Suprapubic skin (tissue), 4 donors: ENCODE measurements around the gene NKX3-2. TPM values are rescaled to one million over a fixed set of nuclear protein-coding genes. Genes with fewer than 3 reads are reported as not detected.
"Not testable (repeated sequence)": the region's sequence is repeated elsewhere in the genome, so short reads cannot be mapped to it uniquely, and the experiment has no call there.

ENCODE experiments used
- DNase-seq, 2 donors: peaks; one replicate each; pipeline ENCODE4 v3.0.0-alpha.2; 2019; ENCODE audit warnings: low spot score in 2 of 2
- H3K27ac ChIP-seq: fragments of 200-600 bp; sonication (generic); one replicate; pipeline ENCODE4 v1.5.1; 2019
- H3K27me3 ChIP-seq: fragments of 200-600 bp; sonication (generic); one replicate; pipeline ENCODE4 v1.5.1; 2019
- H3K36me3 ChIP-seq: fragments of 200-600 bp; sonication (generic); one replicate; pipeline ENCODE4 v1.5.1; 2019
- H3K4me1 ChIP-seq: fragments of 200-600 bp; sonication (generic); one replicate; pipeline ENCODE4 v1.5.1; 2019
- H3K4me3 ChIP-seq: fragments of 200-600 bp; sonication (generic); one replicate; pipeline ENCODE4 v1.5.1; 2019; ENCODE audit warnings: mild to moderate bottlenecking
- H3K9me3 ChIP-seq: fragments of 200-600 bp; sonication (generic); one replicate; pipeline ENCODE4 v1.5.1; 2019
- EP300 ChIP-seq: sonication (generic); formaldehyde crosslinking; IDR thresholded peaks from one replicate; pipeline ENCODE4 v1.6.1; 2017; ENCODE audit warnings: antibody characterized with exemption
- POLR2A ChIP-seq, 2 donors: fragments of 450-650 bp; IDR thresholded peaks; one replicate each; pipeline ENCODE4 v1.6.1; 2017; ENCODE audit warnings: antibody characterized with exemption in 2 of 2, mild to moderate bottlenecking in 2 of 2, moderate library complexity in 2 of 2
- POLR2AphosphoS5 ChIP-seq, 3 donors: sonication (generic); formaldehyde crosslinking; IDR thresholded peaks; one replicate each; pipeline ENCODE4 v1.6.1; 2017; ENCODE audit warnings: antibody characterized with exemption in 3 of 3
- WGBS: methylation state at CpG from one replicate; pipeline ENCODE4 v1.1.5; 2018; 5-methylcytosine and 5-hydroxymethylcytosine counted together
- total RNA-seq, 4 donors: library from RNA; depleted of rRNA; stranded (reverse); fragments of >200 nt; gene quantifications; one replicate each; pipeline ENCODE4 v1.1.0, GENCODE V29; 2016
- TF ChIP-seq, protein P1 (sequence below), 2 donors: fragments of 200-600 bp in 1 of 2; fragments of 450-650 bp in 1 of 2; sonication (generic) in 1 of 2; IDR thresholded peaks; one replicate each; pipeline ENCODE4 v1.5.1; 2016 to 2019; ENCODE audit warnings: antibody characterized with exemption in 2 of 2, mild to moderate bottlenecking in 1 of 2, moderate library complexity in 1 of 2

NKX3-2 gene
- total RNA-seq, 4 donors from 2014 or later, result 0.24 to 0.26 TPM; not detected in 2

DNA sequence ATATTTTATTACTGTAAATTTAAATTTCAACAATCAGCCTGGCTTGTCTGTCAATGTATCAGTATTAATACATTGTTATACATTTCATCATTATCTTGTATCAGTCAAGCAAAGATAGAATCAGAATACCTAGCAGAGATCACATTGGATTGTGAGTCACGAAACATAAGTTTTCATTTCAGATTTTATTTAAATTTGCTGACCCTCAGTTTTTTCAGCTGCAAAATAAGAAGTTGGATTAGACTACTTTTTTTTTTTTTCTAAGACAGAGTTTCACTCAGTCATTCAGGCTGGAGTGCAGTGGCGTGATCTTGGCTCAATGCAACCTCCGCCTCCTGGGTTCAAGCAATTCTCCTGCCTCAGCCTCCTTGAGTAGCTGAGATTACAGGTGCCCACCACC is 33.4 kb upstream of the NKX3-2 start:
- no peaks in the 10 kb centered on the region for H3K4me1 ChIP-seq
- no peaks in the 10 kb centered on the region for H3K9me3 ChIP-seq
- H3K27me3 ChIP-seq, result no peaks in the 10 kb centered on the region
- 98% methylated on average over 3 of the region's 3 CpGs for WGBS
- H3K4me3 ChIP-seq, result no peak overlapping the region
- H3K36me3 ChIP-seq, result peaks cover 88% of the 10 kb centered on the region
- TF ChIP-seq EP300 (no peak), POLR2A (IDR thresholded peaks at IDR 0.05) (no peak), POLR2AphosphoS5 (IDR thresholded peaks at IDR 0.05) (no peak)
- TF ChIP-seq, protein P1, sequence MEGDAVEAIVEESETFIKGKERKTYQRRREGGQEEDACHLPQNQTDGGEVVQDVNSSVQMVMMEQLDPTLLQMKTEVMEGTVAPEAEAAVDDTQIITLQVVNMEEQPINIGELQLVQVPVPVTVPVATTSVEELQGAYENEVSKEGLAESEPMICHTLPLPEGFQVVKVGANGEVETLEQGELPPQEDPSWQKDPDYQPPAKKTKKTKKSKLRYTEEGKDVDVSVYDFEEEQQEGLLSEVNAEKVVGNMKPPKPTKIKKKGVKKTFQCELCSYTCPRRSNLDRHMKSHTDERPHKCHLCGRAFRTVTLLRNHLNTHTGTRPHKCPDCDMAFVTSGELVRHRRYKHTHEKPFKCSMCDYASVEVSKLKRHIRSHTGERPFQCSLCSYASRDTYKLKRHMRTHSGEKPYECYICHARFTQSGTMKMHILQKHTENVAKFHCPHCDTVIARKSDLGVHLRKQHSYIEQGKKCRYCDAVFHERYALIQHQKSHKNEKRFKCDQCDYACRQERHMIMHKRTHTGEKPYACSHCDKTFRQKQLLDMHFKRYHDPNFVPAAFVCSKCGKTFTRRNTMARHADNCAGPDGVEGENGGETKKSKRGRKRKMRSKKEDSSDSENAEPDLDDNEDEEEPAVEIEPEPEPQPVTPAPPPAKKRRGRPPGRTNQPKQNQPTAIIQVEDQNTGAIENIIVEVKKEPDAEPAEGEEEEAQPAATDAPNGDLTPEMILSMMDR (IDR thresholded peaks at IDR 0.05), result no peak
- no peak overlapping the region for H3K27ac ChIP-seq
- no peak for DNase-seq

DNA sequence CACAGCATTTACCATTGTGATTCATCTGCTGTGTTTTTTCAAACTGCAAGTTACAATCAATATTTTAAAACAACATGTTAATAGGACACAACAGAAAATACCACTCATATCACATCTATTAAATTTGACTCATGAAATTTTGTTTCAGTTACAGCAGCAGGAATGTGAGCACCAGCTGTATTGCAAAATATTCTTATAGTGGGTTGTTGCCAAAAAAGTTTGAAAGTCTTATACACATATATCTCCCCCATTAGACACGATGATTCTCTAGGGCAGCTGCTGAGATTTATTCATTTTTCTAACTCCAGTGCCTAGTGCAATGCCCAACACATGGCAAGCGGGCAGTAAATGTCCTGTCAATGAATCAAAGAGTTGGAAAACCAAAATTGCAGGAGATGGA is 26.6 kb upstream of the NKX3-2 start:
- no peak for DNase-seq
- H3K27me3 ChIP-seq, result no peaks in the 10 kb centered on the region
- H3K4me1 ChIP-seq, result no peaks in the 10 kb centered on the region
- peaks cover 84% of the 10 kb centered on the region for H3K36me3 ChIP-seq
- H3K27ac ChIP-seq, result no peak overlapping the region
- H3K9me3 ChIP-seq, result no peaks in the 10 kb centered on the region
- TF ChIP-seq POLR2AphosphoS5 (IDR thresholded peaks at IDR 0.05) (no peak), POLR2A (IDR thresholded peaks at IDR 0.05) (no peak), EP300 (no peak)
- 94% methylated on average over 2 of the region's 2 CpGs for WGBS
- H3K4me3 ChIP-seq, result no peak overlapping the region

DNA sequence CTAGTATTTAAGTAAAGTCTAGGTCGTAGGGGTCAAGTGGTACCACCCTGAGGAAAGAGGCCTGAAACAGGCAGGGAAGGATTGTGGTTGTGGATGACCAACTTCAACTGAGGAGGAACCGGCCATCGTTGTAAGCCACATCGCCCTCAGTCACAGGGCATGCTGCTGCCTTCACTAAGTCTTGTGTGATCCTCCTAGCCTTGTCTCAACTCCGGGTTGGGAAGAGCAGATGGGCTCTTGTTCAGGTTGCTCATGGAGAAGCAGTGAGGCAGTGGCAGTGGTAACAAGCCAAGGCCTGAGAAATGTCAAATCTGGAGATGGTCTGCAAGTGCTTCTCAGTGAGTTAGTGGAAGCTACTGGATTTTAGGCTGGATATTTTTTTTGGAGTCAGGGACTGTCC is 22.8 kb upstream of the NKX3-2 start:
- no peak overlapping the region for H3K27ac ChIP-seq
- peaks cover 47% of the 10 kb centered on the region for H3K36me3 ChIP-seq
- TF ChIP-seq, protein P1 (IDR thresholded peaks at IDR 0.05), result no peak
- TF ChIP-seq EP300 (no peak), POLR2AphosphoS5 (IDR thresholded peaks at IDR 0.05) (no peak), POLR2A (IDR thresholded peaks at IDR 0.05) (no peak)
- no peak for DNase-seq
- no peak overlapping the region for H3K4me3 ChIP-seq
- no peaks in the 10 kb centered on the region for H3K27me3 ChIP-seq
- no peaks in the 10 kb centered on the region for H3K4me1 ChIP-seq
- no peaks in the 10 kb centered on the region for H3K9me3 ChIP-seq
- 85% methylated on average over 4 of the region's 5 CpGs for WGBS

DNA sequence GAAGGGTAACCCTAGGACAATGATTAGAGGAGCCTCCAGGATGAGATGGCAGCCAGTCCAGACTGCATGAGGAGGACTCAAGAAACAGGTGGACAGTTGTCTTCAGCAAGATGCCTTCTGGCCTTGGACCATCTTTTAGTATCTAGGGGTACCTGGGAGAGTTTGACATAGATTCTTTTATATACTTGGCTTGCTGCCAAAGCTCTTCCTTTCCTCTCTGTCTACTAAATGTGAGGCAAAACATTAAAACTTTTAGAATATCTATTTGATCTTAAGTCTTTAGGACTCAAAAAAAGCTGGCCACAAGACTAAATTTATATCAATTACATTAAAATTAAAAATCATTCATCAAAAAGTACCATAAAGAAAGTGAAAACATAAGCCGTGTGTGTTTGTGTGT is 18.6 kb upstream of the NKX3-2 start:
- no peak for TF ChIP-seq EP300
- TF ChIP-seq POLR2AphosphoS5 (IDR thresholded peaks at IDR 0.05), result no peak
- TF ChIP-seq, protein P1 (IDR thresholded peaks at IDR 0.05), result no peak
- no peak for TF ChIP-seq POLR2A (IDR thresholded peaks at IDR 0.05)
- no peaks in the 10 kb centered on the region for H3K9me3 ChIP-seq
- no peaks in the 10 kb centered on the region for H3K27me3 ChIP-seq
- H3K4me3 ChIP-seq, result no peak overlapping the region
- DNase-seq, result no peak
- peaks cover 9% of the 10 kb centered on the region for H3K36me3 ChIP-seq
- H3K4me1 ChIP-seq, result no peaks in the 10 kb centered on the region
- 78% methylated on average over 1 of the region's 1 CpG for WGBS
- H3K27ac ChIP-seq, result no peak overlapping the region

DNA sequence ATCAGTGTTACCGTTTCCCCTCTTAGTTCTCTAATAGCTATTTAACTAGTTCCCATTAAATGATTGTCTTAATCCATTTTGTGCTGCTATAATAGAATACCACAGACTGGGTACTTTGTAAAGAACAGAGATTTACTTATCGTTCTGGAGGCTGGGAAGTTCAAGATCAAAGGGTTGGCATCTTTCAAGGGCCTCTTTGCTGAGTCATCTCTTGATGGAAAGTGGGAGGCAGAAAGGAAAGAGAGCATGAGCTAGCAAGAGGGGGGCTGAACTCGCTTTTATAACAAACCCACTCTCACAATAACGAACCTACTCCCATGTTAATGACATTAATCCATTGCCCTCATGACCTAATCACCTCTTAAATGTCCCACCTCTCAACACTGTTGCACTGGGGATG is 17.4 kb upstream of the NKX3-2 start:
- H3K27me3 ChIP-seq, result no peaks in the 10 kb centered on the region
- no peaks in the 10 kb centered on the region for H3K9me3 ChIP-seq
- no peak overlapping the region for H3K27ac ChIP-seq
- H3K4me1 ChIP-seq, result no peaks in the 10 kb centered on the region
- no peaks in the 10 kb centered on the region for H3K36me3 ChIP-seq
- DNase-seq, result no peak
- no peak overlapping the region for H3K4me3 ChIP-seq
- 65% methylated on average over 4 of the region's 4 CpGs for WGBS
- TF ChIP-seq POLR2A (IDR thresholded peaks at IDR 0.05), result no peak
- no peak for TF ChIP-seq POLR2AphosphoS5 (IDR thresholded peaks at IDR 0.05)
- TF ChIP-seq EP300, result no peak
- TF ChIP-seq, protein P1 (IDR thresholded peaks at IDR 0.05), result no peak

DNA sequence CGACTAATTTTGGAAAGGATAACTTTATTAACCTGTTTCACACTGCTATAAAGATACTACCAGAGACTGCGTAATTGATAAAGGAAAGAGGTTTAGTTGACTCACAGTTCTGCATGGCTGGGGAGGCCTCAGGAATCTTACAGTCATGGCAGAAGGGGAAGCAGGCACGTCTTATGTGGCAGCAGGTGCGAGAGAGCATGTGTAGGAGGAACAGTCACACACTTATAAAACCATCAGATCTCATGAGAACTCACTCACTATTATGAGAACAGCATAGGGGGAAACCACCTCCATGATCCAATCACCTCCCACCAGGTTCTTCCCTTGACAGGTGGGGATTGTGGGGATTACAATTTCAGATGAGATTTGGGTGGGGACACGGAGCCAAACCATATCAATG is 15.8 kb upstream of the NKX3-2 start:
- H3K27me3 ChIP-seq, H3K9me3 ChIP-seq, DNase-seq, H3K4me3 ChIP-seq, H3K27ac ChIP-seq, H3K4me1 ChIP-seq, H3K36me3 ChIP-seq: not testable (repeated sequence)
- WGBS, result 61% methylated on average over 5 of the region's 5 CpGs
